K562 (cell line): ENCODE data around the gene LAGE3. TPM values are rescaled to one million over a fixed set of nuclear protein-coding genes. Genes with fewer than 3 reads are reported as not detected.

ENCODE experiments used
- ATAC-seq: fragments of 200-7000 bp; cut with Tn5 transposase; 3 replicates; pipeline ENCODE4 v1.9.1; 2020; ENCODE audit warnings: moderate library complexity
- BruUV-seq: library from RNA; stranded (reverse); fragments of 400-500 nt; replicated peaks from 2 replicates; lab custom pipeline; 2021; lab: Mats Ljungman, UMichigan
- CTCF ChIA-PET: fragments of 300-600 bp; formaldehyde crosslinking; extraction: SDS; loops from one replicate; lab custom pipeline; 2021; ENCODE audit warnings: low intra/inter-chr PET ratio; lab: Yijun Ruan, JAX
- POLR2A ChIA-PET: fragments of 300-600, 350-650 bp; sonication (Branson Sonifier 250); formaldehyde crosslinking; extraction: SDS; loops from one replicate; lab custom pipeline; 2021; ENCODE audit warnings: antibody characterized with exemption, inconsistent platforms; lab: Yijun Ruan, JAX
- DNase-seq, 4 experiments: peaks; one replicate each; pipeline versions ENCODE4 v3.0.0 to v3.0.0-alpha.2; 2011 to 2018; ENCODE audit warnings: low spot score in 3 of 4, mixed read lengths in 3 of 4; ENCODE audit errors: extremely low read depth in 1 of 4
- FAIRE-seq: peaks from 2 replicates; lab custom pipeline; 2011; peaks lifted over from hg19 to GRCh38; lab: Jason Lieb, UNC
- H2AFZ ChIP-seq: 2 replicates; pipeline ENCODE4 v1.6.0; 2011; ENCODE audit warnings: low read depth, low read length, control low read depth, inconsistent platforms
- H3K27ac ChIP-seq: fragments of 200-600 bp; 3 replicates; pipeline ENCODE4 v1.8.0; 2011; ENCODE audit warnings: low read depth, mild to moderate bottlenecking, control low read depth, inconsistent platforms, low read length, moderate library complexity, mixed read lengths; ENCODE audit errors: extremely low read depth
- H3K27me3 ChIP-seq, 2 experiments: fragments of 300-600 bp in 1 of 2; 2 replicates in 1 of 2; 3 replicates in 1 of 2; pipeline versions ENCODE4 v1.6.0 to v1.8.0; 2011; ENCODE audit warnings: inconsistent platforms in 2 of 2, low read length in 2 of 2, mild to moderate bottlenecking in 1 of 2, mixed read lengths in 1 of 2, moderate library complexity in 1 of 2; ENCODE audit not compliant: control insufficient read depth in 2 of 2, insufficient read depth in 2 of 2
- H3K36me3 ChIP-seq: fragments of 300-600 bp; 3 replicates; pipeline ENCODE4 v1.8.0; 2011; ENCODE audit warnings: mild to moderate bottlenecking, low read length, inconsistent platforms; ENCODE audit not compliant: control insufficient read depth, insufficient read depth
- H3K4me1 ChIP-seq, 2 experiments: fragments of 200-600 bp in 1 of 2; replicated peaks in 1 of 2; 2 replicates in 1 of 2; 3 replicates in 1 of 2; pipeline versions ENCODE4 v1.5.1 to v1.8.0; 2011; ENCODE audit warnings: inconsistent platforms in 2 of 2, low read length in 2 of 2, mild to moderate bottlenecking in 1 of 2, mixed read lengths in 1 of 2, moderate library complexity in 1 of 2; ENCODE audit not compliant: control insufficient read depth in 2 of 2, insufficient read depth in 2 of 2
- H3K4me2 ChIP-seq: 2 replicates; pipeline ENCODE4 v1.6.1; 2011; ENCODE audit warnings: low read length, control low read depth, inconsistent platforms, mixed read lengths; ENCODE audit not compliant: insufficient read depth
- H3K4me3 ChIP-seq: fragments of 200-600 bp; sonication (generic), shearing (Covaris generic); 2 replicates; pipeline ENCODE4 v1.5.1; 2016; ENCODE audit warnings: control low read depth, inconsistent platforms
- H3K79me2 ChIP-seq: fragments of 200-600 bp; 3 replicates; pipeline ENCODE4 v1.8.0; 2011; ENCODE audit warnings: low read length, inconsistent platforms; ENCODE audit not compliant: control insufficient read depth, insufficient read depth
- H3K9ac ChIP-seq, 2 experiments: 2 replicates each; pipeline versions ENCODE4 v1.6.0 to v1.6.1; 2011; ENCODE audit warnings: low read depth in 2 of 2, low read length in 2 of 2, control low read depth in 1 of 2, inconsistent platforms in 1 of 2, mild to moderate bottlenecking in 1 of 2, mixed read lengths in 1 of 2; ENCODE audit not compliant: insufficient read depth in 1 of 2
- H3K9me1 ChIP-seq: one replicate; pipeline ENCODE4 v1.6.0; 2011; ENCODE audit warnings: inconsistent platforms, mild to moderate bottlenecking, low read length, moderate library complexity; ENCODE audit not compliant: control insufficient read depth, insufficient read depth
- H3K9me3 ChIP-seq: replicated peaks from 2 replicates; pipeline ENCODE4 v1.5.1; 2011; ENCODE audit warnings: low read depth, low read length, inconsistent platforms; ENCODE audit not compliant: control insufficient read depth, insufficient read depth
- H4K20me1 ChIP-seq: replicated peaks from 2 replicates; pipeline ENCODE4 v1.6.1; 2011; ENCODE audit warnings: low read length, inconsistent platforms, mixed read lengths; ENCODE audit not compliant: control insufficient read depth, insufficient read depth
- ELK3 ChIP-seq: fragments of 450-650 bp; formaldehyde crosslinking; IDR thresholded peaks from 2 replicates; pipeline ENCODE4 v1.4.0; 2020; ENCODE audit warnings: mild to moderate bottlenecking
- HNRNPH1 ChIP-seq: fragments of 200-400 bp; formaldehyde crosslinking; optimal IDR thresholded peaks from 2 replicates; pipeline ENCODE3; 2017; ENCODE audit warnings: low read depth, mild to moderate bottlenecking, low read length, moderate library complexity
- MXD1 ChIP-seq: fragments of 250-450 bp; sonication (Bioruptor Pico); IDR thresholded peaks from 2 replicates; pipeline ENCODE4 v1.8.0; 2021; ENCODE audit warnings: borderline replicate concordance, mild to moderate bottlenecking, moderate library complexity; ENCODE audit not compliant: poor library complexity, severe bottlenecking
- SNIP1 ChIP-seq: fragments of 450-650 bp; IDR thresholded peaks from 2 replicates; pipeline ENCODE4 v1.7.1; 2017; ENCODE audit warnings: low read depth, mild to moderate bottlenecking
- ZBED1 ChIP-seq: IDR thresholded peaks from 2 replicates; pipeline ENCODE4 v1.6.1; 2014
- WGBS: fragments of 100-300 bp; shearing (Covaris generic); methylation state at CpG from one replicate; pipeline ENCODE4 v1.1.6; 2016; ENCODE audit warnings: low coverage, mixed read lengths; ENCODE audit not compliant: insufficient coverage; ENCODE audit errors: missing lambda C conversion rate; 5-methylcytosine and 5-hydroxymethylcytosine counted together
- in situ Hi-C: fragments of 300-500 bp; cut with MboI; formaldehyde crosslinking; loops from 4 replicates; pipeline ENCODE4 v1.15.0; 2018; ENCODE audit warnings: inconsistent platforms, mixed read lengths
- intact Hi-C: fragments of 100-400 bp; cut with micrococcal nuclease; formaldehyde crosslinking; loops from 2 replicates; pipeline ENCODE4 v1.14.2; 2022
- polyA plus RNA-seq, 8 experiments: library from polyadenylated mRNA; depleted of rRNA in 4 of 8; stranded (reverse) in 5 of 8; unstranded in 3 of 8; fragments of >200 nt; fragmentation: Nextera tagmentation in 2 of 8; fragmentation: Illumina TruSeq in 1 of 8; extraction: Ambion mirVana in 2 of 8; extraction: Trizol in 1 of 8; gene quantifications; 2 replicates each; pipeline versions ENCODE4 v1.2.1 to v1.2.3, GENCODE V29; 2011 to 2014; ENCODE audit warnings: inconsistent platforms in 1 of 8, missing spikeins in 1 of 8
- total RNA-seq, 7 experiments: library from RNA; depleted of rRNA in 6 of 7; stranded (reverse); fragments of >200 nt in 6 of 7; fragmentation: Illumina TruSeq in 2 of 7; extraction: Trizol in 2 of 7; gene quantifications; 2 replicates each; pipeline versions ENCODE4 v1.2.1 to v1.2.3, GENCODE V29; 2011 to 2021; ENCODE audit warnings: low replicate concordance in 1 of 7

Gene LAGE3
- total and polyA plus RNA-seq, 9 of the 15 experiments (the other 6 are each of a cell fraction or from before 2014, with no cell fraction given) = 28.2 to 125 (median 35.8) TPM

- Histone ChIP-seq H4K20me1 (peaks cover 5% of the 10 kb centered on the region; the same call in 1 of the 2 replicates), H3K4me3 (no peak overlapping the region), H3K36me3 (peaks cover 59% of the 10 kb centered on the region; the same call in 2 of the 3 replicates), H3K27me3 (no peaks in the 10 kb centered on the region), H3K9me1 (peaks cover 3% of the 10 kb centered on the region), H2AFZ (no peak overlapping the region), H3K27ac (no peak overlapping the region), H3K9me3 (no peaks in the 10 kb centered on the region), H3K79me2 (peaks cover 38% of the 10 kb centered on the region), H3K4me1 (peaks cover 11 to 53% of the 10 kb centered on the region in 2 experiments; a peak in 4 of 5 replicates), H3K9ac (no peak overlapping the region; a peak in 1 of 4 replicates), H3K4me2 (no peak overlapping the region)
- TSS peak; percentile 25 for BruUV-seq
- no peak for TF ChIP-seq SNIP1
- TF ChIP-seq HNRNPH1 = no peak
- TF ChIP-seq MXD1 = no peak
- in situ Hi-C loops (no loop called here), intact Hi-C loops (no loop called here)
- ChIA-PET POLR2A (interaction anchor here (0.8 to 1.6 kb wide), 2 partner anchors 10 to 41 kb away, joined by 5 to 6 read pairs; no protein-coding TSS in a partner anchor), CTCF (no interaction called here)
- ATAC-seq (no peak), FAIRE-seq (no peak), DNase-seq (no peak)
- WGBS = 82% methylated on average over 14 of the region's 21 CpGs
Observed at GRCh38 chrX:154441984-154442707, 36.9 kb downstream of the LAGE3 start.

GRCh38 chrX:154441564-154441963 lies 37.5 kb downstream of the LAGE3 start:
- ChIA-PET POLR2A (interaction anchor here (0.6 to 1.6 kb wide), 4 partner anchors 11 to 706 kb away, joined by 3 to 6 read pairs (median 4); no protein-coding TSS in a partner anchor), CTCF (no interaction called here)
- BruUV-seq = no TSS peak
- Histone ChIP-seq H3K9ac (no peak overlapping the region; a peak in 1 of 4 replicates), H3K4me2 (no peak overlapping the region), H2AFZ (no peak overlapping the region), H3K4me3 (no peak overlapping the region), H3K9me1 (peaks cover 3% of the 10 kb centered on the region), H4K20me1 (peaks cover 5% of the 10 kb centered on the region; the same call in 1 of the 2 replicates), H3K79me2 (peaks cover 40% of the 10 kb centered on the region), H3K36me3 (peaks cover 53% of the 10 kb centered on the region; the same call in 2 of the 3 replicates), H3K27ac (no peak overlapping the region), H3K27me3 (no peaks in the 10 kb centered on the region), H3K4me1 (peaks cover 11 to 55% of the 10 kb centered on the region in 2 experiments; a peak in 4 of 5 replicates), H3K9me3 (no peaks in the 10 kb centered on the region)
- FAIRE-seq (no peak), ATAC-seq (no peak), DNase-seq (no peak)
- intact Hi-C loops (no loop called here), in situ Hi-C loops (no loop called here)
- WGBS = 89% methylated on average over 8 of the region's 11 CpGs
- TF ChIP-seq ZBED1 = no peak
- TF ChIP-seq ELK3 (CRISPR knock-in tag) = no peak
